ENCODE data around the gene PTPN1.

Gene PTPN1

DNA sequence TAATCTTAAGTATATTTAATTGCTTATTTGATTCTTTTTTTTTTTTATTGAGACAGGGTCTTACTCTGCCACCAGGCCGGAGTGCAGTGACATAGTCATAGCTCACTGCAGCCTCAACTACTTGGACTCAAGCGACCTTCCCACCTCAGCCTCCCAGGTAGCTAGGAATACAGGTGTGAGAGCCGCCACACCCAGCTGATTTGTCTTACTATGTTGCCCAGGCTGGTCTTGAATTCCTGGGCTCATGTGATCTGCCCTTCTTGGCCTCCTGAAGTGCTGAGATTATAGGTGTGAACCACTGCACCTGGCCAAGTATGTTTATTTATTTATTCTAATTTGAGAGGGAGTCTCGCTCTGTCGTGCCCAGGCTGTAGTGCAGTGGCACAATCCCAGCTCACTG is 38.2 kb downstream of the PTPN1 start:
- H3K4me3 ChIP-seq (ENCODE audit: low read depth, low read length) = no peak overlapping the region
- no peak for DNase-seq (ENCODE audit: low read depth)
- TF ChIP-seq, protein P1, sequence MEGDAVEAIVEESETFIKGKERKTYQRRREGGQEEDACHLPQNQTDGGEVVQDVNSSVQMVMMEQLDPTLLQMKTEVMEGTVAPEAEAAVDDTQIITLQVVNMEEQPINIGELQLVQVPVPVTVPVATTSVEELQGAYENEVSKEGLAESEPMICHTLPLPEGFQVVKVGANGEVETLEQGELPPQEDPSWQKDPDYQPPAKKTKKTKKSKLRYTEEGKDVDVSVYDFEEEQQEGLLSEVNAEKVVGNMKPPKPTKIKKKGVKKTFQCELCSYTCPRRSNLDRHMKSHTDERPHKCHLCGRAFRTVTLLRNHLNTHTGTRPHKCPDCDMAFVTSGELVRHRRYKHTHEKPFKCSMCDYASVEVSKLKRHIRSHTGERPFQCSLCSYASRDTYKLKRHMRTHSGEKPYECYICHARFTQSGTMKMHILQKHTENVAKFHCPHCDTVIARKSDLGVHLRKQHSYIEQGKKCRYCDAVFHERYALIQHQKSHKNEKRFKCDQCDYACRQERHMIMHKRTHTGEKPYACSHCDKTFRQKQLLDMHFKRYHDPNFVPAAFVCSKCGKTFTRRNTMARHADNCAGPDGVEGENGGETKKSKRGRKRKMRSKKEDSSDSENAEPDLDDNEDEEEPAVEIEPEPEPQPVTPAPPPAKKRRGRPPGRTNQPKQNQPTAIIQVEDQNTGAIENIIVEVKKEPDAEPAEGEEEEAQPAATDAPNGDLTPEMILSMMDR (IDR thresholded peaks at IDR 0.05; ENCODE audit: insufficient read depth, low read depth, low read length, missing control alignments) = no peak

DNA sequence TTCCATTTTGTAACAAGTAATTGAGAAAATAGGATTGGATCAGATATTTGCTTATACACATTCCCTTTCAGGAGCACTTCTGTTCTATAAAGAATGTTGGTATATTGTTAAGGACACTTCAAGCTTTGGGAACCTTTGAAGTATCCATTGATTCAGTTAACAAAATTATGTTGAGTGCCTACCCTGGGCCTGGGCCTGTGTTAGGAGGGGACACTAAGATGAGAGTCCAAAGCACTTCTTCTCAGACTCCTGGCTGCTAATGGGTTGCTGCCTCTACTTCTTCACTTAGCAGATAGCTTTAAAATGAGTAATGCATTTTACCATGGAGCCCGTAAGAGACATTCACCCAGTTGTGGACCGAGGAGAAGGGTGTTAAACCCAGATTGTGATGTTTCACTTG is 40.3 kb downstream of the PTPN1 start:
- H3K4me3 ChIP-seq (ENCODE audit: low read depth, low read length) = no peak overlapping the region
- no peak for DNase-seq (ENCODE audit: low read depth)
- TF ChIP-seq, protein P1 (IDR thresholded peaks at IDR 0.05; ENCODE audit: insufficient read depth, low read depth, low read length, missing control alignments) = no peak

DNA sequence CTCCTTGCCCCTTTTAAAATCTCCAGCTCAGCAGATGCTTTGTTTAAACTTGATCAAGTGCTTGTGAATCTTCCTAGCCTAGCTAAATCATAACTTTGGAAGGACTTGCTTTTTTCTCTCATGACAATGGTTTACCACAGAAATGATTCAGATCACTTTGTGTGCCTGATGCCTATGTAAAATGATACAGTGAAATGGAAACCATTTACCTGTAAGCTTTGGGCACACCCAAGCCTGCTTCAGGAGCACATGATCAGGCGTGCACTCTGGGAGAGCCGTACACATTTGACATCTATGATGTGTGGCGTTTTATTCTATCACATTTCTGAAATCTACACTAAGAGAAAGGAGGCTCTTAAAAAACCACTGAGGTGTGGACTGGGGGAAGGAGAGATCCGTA is 41.1 kb downstream of the PTPN1 start:
- H3K4me3 ChIP-seq (ENCODE audit: low read depth, low read length) = no peak overlapping the region
- DNase-seq (ENCODE audit: low read depth) = no peak
- TF ChIP-seq, protein P1 (IDR thresholded peaks at IDR 0.05; ENCODE audit: insufficient read depth, low read depth, low read length, missing control alignments) = no peak

DNA sequence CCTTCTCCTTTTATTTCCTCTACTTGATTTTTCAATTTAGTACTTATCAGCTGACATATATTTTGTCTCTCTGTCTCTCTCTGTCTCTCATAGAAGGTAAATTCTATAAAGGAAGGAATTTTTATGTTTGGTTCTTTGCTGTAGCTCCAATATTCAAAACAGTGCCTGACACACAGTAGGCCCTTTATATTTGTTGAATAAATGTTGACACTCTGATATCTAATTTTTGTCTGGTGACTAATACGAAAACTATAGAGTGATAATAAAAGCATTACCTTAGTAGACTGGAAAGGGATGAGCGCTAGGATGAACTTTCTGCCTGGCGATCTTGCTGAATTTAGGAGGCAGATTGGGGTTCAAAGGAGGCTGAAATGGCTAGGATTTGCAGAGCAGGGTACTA is 42.8 kb downstream of the PTPN1 start:
- TF ChIP-seq, protein P1 (IDR thresholded peaks at IDR 0.05; ENCODE audit: insufficient read depth, low read depth, low read length, missing control alignments) = no peak
- H3K4me3 ChIP-seq (ENCODE audit: low read depth, low read length) = no peak overlapping the region
- no peak for DNase-seq (ENCODE audit: low read depth)

DNA sequence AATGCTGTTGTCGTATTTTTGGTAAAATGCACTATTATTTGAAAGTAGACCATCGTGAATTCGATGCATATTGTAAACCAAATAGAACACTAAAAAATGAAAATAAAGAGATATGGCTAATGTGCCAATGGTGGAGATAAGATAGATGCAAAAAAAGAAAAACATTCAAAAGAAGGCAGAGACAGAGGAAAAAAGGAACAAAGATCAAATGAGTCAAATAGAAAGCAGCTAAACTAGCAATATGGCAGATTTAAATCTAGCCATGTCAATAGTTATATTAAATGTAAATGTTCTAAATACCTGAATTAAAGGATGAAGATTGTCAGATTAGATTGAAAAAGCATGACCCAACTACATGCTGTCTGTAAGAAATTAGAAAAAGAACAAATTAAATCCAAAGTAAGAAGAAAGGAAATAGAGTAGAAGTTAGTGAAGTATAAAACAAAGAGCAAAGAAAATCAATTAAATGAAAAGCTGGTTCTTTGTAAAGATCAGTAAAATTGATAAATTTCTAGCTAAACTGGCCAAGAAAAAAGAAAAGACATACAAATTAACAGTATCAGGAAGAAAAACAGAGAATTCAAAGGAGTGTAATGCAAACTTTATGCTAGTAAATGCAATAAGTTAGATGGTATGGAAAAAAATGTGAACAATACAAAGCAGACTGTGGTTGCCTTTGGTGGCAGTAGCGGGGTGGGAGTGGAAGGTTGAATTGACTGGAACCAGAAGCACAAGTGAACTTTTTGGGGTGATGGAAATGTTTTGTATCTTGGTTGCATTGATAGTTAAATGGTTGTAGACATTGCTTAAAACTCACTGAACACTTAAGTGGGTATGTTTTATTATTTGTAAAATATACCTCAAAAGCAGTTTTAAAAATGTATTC is 44.8 kb downstream of the PTPN1 start:
- DNase-seq (ENCODE audit: low read depth) = no peak

DNA sequence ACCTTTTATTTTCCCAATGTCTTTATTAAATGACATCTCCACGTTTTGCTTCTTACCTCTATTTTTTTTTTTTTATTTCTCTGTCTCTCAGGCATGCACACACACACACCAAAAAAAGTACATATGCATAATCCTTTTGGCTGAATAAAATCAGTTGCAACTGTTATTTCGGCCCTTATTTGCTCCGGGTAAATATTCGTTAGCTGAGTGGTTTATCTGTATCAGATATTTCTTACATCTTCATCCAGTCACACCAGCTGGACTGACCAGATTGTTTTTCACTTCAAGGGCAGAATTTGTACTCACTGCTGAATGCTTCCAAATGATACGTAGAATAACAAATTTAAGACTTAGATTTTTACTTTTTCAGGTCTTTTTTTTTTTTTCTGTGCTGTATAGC is 45.5 kb downstream of the PTPN1 start:
- no peak overlapping the region for H3K4me3 ChIP-seq (ENCODE audit: low read depth, low read length)
- TF ChIP-seq, protein P1 (IDR thresholded peaks at IDR 0.05; ENCODE audit: insufficient read depth, low read depth, low read length, missing control alignments) = no peak
- no peak for DNase-seq (ENCODE audit: low read depth)

More for the DNA sequence above, 44.8 kb downstream of the PTPN1 start:
- H3K4me3 ChIP-seq (ENCODE audit: low read depth, low read length) = no peak overlapping the region
- TF ChIP-seq, protein P1 (IDR thresholded peaks at IDR 0.05; ENCODE audit: insufficient read depth, low read depth, low read length, missing control alignments) = no peak
